Measurements from ENCODE around the gene DYSF.

The DYSF gene

DNA sequence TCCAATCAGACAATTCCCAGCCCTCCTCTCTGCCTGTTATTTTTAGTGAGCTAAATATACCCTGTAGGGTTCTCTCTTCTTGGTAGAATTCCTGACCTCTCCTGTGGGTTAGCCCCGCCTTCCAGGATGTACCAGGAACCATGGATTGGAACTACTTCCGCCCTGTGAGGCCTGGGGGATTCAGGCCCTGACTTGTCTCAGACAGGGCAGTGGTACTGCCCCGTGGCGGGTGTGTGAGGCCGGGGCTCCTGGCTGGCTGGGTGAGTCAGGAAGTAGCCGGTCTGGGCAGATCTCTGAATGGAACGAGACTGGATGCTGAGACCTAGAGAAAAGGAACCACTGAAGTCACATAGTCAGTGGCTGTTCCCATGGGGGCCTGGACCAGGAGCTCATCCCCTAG lies 50.5 kb downstream of the DYSF start:
- no peak for DNase-seq

DNA sequence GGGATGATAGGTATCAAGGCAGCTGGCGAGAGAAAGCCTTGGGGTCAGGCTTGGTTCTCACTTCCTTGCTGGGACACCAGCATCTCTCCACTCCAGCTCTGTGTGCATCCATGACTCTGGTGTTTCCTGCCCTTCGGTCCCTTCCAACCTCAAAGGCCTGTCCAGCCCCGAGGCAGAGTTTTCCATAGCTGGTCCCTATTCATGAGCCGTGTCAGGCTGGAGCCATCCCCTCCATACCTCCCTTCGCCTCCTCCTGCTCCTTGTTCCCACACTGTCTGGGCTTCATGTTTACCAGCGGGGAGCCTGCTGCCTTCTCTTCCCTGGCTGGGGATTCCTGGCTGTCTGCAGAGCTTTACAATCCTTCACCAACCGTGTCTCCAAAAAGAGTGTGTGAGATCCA lies 51.2 kb downstream of the DYSF start:
- no peak for DNase-seq

DNA sequence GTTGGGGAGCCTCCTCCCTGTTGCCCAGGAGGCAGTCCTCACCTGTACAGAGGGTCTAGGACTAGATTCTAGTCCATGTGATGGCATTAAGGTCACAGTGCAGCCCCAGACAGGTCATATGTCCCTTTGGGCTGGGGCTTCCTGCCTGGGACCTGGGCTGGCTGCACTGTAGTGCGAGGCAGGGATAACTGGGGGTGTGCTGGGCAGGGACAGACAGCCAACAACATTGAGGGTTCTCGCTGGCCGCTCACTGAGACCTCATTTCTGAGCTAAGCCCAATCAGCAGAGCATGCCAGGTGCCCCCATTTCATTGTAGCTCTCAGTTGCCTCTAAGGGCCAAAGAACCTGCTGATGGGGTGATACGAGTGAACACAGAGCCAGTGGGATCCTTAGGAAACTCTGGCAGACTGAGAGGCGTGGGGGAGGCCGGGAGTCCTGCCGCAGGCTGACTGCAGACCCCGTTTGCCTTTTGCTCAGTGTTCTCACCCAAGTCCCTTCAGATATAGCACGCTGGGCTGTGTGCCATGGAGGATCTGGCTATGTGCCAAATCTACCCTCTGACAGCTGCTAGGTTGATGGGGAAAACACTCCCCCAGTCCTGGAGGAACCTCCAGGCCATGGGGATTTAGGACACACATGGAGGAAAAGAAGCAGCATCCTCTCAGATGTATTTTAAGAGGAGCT lies 51.9 kb downstream of the DYSF start:
- DNase-seq, result no peak

DNA sequence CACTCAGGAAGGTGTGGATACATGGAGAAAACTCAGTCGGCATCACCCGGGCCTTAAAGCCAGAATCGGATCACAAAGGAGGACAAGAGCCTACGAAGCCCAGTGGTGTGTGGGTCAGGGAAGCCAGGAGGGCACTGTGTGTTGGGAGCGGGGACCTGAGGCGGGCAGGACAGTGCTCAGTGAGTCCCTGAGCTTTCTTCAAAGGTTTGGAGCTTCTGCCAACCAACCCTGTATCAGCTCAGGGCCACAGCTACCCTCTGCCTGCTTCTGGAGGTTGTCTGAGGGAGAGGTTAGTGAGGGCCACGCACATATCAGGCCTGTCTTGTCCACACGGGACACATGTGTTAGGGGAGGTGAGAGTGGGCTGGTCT lies 52.4 kb downstream of the DYSF start:
- DNase-seq, result no peak

DNA sequence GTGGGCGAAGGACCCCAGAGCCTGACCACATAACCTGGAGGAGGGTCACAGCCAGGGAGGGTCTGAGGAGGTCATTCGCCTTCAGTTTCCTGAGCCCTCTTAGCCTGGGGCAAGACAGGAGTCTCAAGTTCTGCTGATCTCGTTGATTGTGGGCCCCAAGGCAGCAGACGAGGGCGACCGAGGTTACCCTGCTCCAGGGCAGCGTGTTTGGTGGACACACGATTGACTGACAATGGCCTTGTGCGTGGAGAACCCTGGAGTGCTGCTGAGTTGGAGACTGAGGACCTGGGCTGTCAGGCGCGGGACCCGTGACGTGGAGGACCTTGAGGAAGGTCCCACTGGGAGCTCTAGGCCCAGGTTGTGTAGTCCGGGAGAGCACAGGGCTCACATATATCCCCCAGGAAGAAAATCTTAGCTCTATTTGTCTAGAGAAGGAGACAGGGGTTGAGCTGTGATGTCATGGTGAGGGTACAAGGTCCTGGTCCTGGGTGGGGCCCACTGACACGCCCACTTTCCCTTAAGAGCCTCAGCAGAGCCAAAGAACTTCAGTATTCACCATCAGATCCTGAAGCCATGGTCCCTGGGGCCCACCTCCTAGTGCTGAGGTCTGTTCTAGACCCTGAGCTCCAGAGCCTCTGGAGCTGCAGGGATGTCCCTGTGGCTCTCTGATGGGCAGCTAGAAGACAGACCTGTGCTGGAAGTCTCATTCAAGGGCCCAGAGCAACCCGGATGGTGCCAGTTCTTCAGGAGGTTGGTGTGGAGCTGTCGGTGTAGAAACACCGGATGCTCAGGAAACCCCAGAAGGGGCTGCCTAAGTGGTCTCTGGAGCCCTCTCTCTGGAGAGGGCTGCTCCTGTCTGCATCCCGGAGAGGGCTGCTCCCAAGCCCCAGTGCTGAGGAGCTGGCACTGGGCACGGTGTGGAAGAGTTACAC lies 53.1 kb downstream of the DYSF start:
- no peak for DNase-seq

DNA sequence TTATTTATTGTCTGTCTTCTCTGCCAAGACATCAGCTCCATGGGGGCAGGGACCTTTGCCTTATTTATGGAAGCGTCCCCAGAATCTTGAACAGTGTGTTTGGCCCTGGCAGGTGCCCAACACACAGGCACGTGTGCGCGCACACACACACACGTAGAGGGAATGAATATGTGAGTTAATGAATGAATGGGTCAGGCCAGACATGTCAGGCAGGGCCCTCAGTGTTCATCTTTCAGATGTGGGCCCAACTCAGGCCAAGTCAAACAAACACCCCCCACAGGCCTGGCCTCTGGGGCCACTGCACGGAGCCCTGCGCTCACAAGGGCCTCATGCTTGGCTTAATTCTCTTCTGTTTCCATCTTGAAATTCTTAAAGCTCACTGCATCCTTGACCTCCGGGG lies 54.1 kb downstream of the DYSF start:
- DNase-seq, result no peak

DNA sequence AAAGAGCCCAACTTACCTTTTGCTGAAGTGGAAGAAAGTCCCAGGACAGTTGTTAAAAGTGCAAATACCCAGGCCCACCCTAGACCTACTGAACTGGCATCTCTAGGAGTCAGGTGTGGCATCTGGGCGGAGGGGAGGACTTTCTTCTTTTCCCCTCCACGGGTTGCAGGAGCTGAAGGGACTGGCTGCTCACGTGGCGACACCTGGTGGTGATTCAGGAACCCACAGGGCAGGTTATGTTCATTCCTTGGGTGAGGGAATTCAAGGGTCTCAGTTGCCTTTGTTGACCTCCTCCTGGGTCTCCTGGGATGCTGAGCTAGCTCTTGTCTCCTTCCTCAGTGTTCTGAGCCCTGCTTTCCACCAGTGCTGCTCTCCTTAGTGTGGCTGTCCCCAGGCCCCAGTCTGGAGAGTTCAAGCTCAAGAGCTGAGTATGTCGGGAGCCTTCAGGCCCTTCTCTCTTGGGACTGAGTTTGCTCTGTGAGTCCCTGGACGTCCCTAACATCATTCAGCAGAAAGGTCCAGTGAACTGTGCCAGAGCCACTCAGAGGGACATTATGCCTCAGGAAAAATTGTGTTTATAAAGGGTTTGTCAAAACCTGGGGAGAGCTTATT lies 56.9 kb downstream of the DYSF start:
- DNase-seq, result peak; percentile 67

DNA sequence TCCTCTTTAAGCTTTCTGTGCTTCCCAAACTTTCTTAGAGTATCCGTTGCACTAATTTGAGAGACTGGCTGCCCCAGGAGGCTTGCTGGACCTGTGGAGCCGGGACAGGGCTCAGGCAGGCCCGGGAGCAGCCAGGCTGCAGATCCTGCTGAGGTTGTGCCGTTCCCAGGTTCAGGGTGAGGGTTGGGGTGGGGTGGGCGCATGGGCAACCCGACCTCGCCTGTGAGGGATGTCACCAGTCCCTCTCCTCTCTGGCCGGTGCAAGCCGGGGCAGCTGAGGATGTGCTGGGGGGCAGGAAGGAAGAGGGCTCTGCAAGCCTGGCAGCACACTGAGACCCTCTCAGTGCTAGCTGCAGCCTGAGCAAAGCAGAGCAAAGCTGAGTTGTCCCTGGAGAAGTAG lies 57.6 kb downstream of the DYSF start:
- no peak for DNase-seq

DNA sequence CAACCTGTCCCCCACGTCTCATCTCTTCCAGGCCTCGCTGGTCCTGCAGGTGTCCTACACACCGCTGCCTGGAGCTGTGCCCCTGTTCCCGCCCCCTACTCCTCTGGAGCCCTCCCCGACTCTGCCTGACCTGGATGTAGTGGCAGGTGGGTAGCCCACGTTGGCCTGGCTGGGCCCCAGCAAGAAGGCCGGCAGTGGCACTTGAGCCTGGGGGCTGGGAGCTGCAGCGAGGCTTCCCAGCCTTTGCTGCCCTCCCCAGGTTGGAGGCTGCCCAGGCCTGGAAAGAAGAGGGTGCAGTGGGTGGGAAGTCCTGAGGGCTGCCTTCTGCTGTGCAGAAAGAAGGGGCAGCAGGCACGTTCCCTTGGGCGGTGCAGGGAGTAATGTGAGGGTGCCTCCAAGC lies 58.4 kb downstream of the DYSF start:
- no peak for DNase-seq

DNA sequence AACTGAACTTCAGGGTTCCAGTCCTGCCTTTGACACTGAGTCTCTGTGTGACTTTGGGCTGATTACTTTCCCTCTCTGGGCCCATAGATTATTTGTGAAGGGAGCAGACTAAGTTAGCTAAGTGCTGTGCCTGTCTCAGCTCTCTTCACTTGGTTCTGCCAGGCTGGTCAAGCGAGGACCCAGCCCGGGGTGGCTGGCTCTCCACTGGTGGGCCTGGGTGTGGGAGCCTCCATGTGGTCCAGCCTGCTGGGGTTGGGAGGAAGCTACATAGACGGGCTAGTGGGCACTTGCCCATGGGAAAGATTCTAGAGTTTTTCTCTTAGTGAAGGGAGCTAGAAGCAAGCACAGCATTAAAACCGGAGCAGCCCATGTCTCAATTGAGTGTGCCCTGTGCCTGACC lies 59.0 kb downstream of the DYSF start:
- DNase-seq, result no peak

DNA sequence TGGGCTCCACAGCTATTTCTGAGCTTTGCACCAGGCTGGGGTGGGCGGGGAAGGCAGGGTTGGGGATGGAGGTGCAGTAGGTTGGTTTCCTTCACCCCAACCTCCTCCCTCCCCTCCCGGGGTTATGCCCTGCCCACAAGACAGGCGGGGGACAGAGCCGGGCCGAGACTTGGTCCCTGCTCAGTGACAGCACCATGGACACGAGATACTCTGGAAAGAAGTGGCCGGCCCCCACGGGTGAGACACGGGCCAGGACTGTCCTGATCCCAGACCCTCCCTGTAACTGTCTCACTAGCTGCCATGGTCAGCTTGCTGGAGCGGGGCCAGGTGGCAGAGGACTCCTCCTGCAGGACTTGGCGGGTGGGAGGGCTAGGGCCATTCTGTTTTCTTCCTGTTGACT lies 59.7 kb downstream of the DYSF start:
- no peak for DNase-seq

DNA sequence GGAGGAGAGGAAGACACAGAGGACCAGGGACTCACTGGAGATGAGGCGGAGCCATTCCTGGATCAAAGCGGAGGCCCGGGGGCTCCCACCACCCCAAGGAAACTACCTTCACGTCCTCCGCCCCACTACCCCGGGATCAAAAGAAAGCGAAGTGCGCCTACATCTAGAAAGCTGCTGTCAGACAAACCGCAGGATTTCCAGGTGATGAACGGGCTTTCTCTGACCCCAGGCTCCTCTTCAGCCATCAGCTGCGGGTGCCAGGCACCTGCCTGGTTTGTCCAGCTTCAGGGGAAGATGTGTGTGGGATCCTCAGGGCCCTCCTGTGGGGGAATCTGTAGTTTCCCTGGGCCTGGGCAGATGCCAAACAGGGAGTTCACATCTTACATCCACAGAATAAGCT lies 60.4 kb downstream of the DYSF start:
- no peak for DNase-seq

DNA sequence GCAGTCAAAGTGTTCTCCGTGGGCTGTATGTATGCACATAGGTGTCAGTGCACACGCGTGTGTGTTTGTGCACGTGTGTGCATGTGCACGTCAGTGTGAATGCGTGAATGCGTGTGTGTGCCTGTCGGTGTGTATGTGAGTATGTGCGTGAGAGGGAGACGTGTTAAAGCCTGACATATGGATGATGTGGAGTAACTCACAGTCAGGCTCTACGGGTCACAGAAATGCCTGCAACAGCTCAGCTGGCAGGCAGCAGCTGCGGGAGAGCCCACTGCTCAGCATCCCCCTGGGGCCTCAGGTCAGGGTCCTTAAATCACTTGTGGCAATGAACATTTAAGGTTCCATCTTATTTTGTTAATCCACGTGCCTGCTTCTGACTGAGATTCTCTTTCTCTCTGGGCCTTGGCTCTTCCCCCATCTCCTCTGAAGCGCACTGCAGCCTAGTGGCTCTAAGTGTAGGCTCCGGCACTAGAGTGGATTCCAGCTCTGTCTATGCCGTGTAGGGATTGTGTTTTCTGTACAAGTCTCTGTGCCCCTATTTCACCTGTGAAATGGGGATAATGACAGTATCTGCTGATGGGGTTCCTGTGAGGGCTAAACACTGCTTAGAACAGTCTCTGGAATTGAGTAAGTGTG lies 63.0 kb downstream of the DYSF start:
- DNase-seq, result no peak

DNA sequence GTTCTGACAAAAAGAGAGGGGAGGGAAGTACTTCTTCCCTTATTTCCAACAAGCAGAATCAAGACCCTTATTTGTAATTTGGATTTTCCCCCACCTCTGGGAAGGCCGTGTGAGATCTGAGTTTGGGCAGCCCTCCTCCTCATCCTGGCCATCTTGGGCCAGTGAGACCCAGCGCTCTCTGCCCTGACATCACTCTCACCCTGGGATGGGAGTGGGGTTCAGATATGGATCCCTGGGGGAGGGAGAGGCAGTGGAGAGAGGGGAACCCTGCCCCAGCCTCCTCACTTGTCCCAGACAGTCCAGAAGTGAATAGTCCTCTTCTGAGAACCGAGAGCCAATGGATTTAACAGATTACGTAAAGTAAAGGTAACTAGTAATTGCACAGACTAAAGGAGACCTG lies 64.5 kb downstream of the DYSF start:
- no peak for DNase-seq

DNA sequence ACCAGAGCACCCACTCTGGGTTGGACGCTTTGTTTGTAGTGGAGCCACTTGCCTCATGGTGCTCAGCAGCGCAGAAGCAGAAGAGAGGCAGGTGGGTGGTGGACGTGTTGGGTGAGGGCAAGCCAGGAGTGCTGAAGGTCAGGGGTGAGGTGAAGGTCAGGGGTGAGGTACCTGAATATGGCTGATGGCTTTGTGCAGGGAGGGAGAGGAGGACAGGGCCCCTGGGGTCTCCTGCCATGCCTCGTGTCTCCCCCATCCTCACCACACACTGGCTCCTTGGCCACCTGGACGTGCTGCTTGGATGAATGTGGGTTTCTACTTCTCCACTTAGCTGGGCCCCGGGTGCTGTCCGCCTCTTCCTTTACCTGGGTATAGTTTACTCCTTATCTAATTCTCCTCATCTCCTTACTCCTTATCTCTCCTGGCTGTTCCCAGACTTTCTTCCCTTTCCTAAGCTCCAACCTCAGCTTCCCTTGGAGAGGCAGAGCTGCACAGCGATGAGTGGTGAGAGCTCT lies 68.1 kb downstream of the DYSF start:
- no peak for DNase-seq

DNA sequence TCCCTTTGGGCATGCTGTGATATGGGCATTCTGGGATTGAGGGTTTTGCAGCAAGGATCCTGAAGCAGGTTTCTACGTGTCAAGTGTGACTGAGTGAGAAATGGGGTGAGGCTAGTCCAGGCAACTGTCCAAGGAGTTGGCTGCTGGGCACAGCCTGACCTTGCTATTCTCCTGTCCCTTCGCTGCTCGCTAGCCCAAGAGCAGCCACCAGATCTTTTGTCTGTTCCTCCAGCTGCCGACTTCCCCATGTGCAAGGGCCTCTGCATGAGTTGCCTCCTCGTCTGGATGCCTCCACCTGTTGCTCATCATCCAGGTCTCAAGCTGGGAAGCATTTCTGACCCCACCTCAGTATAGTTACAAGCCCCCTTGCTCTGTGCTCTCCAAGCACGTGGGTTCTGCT lies 71.1 kb downstream of the DYSF start:
- DNase-seq, result no peak

DNA sequence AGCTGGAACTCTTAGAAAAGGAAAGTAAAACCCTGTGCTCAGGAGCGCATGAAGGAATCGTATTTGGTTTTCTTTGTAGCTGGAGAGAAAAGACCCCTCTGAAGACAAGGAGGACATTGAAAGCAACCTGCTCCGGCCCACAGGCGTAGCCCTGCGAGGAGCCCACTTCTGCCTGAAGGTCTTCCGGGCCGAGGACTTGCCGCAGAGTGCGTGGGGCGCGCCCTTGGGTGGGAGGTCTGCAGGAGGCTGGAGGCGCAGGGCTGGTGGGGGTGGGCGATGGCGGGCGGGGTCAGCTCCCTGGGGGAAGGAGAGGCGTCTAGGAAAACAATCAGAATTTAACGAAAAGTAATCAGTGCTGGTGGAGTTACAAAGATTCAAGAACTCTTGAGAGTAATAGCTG lies 72.8 kb downstream of the DYSF start:
- DNase-seq, result no peak

DNA sequence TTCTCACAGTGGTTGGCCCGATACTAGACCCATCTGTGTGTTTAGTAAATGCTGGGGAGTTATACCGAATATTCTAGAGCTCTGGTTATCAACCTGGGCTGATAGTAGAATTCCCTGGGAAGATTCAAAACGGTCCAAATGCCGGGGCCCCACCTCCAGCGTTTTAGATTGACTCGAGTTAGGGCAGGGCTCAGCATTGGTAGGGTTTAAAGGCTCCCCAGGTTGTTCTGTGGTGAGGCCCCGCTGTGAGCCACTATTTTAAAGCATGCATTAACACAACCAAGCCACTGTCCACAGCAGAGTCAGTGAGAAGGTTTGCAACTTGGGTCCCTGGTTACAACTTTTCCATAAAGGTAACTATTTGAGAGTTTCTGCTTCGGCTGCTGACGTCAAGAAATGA lies 73.6 kb downstream of the DYSF start:
- DNase-seq, result no peak

DNA sequence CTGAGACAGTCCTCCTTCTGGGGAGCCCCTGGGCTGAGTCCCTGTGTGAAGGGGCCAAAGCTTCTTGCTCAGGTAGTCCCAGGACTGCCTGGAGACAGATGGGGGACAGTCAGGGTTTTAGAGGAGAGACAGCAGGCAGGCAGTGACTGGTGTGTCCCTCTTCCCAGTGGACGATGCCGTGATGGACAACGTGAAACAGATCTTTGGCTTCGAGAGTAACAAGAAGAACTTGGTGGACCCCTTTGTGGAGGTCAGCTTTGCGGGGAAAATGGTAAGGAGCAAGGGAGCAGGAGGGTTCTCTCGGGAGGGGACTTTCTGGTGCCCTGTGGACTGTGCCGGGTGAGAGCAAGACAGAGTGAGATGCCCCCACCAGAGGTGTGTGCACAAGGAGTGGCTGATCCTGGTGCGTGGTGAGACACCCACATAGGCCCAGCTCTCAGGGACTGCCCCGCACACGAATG lies 74.8 kb downstream of the DYSF start:
- no peak for DNase-seq

DNA sequence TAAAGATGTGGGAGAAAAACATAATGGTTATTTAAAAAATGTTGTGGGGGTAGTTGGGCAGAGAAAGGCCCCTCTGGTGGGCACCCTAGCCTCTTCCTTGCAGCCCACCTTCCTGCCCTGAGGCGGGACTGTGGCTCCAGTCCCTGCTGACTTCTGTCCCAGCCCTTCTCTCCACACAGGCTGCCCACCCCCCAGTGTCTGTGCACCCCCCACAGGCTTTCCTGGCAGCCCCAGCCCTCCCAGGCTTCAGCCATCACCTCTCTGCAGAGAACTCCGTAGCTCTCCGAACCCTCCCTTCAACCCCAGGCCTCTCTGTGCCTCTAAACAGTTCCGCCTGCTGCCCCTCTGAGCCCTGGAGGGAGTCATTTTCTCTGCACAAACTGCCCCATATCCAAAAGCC lies 75.4 kb downstream of the DYSF start:
- DNase-seq, result no peak

DNA sequence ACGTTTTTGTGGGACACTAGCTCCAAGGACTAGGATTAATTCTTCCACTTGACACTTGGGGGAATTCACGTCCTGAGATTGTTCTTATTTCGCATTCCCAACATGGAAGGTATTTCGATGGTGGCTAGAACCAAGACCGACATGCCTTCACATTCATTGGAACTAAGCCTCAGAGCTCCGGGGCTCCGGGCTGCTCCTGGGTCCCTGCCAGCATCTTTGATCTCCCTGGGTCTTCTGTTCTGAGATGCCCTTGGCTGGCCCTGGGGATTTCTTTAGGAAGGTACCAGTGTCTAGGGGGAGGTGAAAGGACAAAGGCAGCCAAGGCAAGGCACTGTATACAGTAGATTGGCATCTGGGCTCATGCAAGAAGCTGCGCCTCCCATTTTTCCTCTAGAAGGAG lies 76.8 kb downstream of the DYSF start:
- DNase-seq, result no peak

DNA sequence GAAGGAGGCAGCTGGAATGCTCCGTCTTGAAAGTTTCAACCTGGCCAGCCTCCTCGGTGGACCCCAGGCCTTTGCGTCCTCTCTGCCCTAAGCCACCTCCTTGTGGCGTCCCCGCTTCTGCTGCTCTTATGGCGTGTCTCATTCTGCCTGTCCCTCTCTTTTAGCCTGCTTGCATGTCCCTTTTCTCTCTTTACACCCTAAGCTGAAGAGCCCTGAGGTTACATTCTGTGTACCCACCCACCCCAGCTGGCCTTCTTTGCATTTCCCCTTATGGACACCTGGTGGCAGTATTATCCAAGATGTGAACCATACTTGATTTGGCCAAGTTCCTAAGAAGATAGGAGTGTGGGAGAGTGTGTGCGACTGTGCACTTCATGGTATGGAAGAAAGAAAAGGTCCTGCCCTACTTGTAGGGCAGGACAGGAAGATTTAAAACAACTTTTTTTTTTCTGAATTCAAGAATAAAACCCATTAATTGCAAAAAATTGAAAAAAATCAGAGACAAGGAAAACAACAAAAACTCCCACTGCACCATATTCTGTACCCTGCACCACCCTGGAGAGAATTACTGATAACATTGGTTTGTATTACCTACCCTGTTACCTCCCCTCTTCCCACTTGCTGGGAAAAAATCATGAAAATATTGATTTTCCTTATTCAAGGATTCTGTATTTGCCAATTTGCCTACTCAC lies 77.4 kb downstream of the DYSF start:
- peak; percentile 28 for DNase-seq

All from NK-92 treated with Interleukin-12 subunit alpha and Interleukin-12 subunit beta, amount 100 ng/mL, for 24 hours (cell line).